Measurements from ENCODE around the gene CFAP61.

CFAP61 gene

DNA sequence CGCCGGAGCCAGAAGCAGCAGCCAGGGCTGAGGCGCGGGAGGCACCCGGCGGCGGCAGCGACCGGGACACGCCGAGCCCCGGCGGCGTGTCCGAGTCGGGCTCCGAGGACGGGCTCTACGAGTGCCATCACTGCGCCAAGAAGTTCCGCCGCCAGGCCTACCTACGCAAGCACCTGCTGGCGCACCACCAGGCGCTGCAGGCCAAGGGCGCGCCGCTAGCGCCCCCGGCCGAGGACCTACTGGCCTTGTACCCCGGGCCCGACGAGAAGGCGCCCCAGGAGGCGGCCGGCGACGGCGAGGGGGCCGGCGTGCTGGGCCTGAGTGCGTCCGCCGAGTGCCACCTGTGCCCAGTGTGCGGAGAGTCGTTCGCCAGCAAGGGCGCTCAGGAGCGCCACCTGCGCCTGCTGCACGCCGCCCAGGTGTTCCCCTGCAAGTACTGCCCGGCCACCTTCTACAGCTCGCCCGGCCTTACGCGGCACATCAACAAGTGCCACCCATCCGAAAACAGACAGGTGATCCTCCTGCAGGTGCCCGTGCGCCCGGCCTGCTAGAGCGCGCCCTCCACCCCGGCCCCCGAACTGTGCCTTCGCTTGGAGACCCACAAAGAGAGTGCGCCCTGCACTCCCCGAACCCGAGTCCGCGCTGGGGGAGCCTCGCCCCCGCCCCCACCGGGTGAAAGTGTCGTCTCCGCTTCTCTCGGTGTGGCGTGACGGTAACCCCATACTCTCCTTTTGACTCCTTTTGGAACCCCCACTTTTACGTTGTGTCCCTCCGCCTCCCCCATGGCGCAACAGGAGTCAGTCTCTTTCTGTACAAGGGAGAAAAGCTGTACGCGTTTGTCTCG, 317.1 kb downstream of the CFAP61 start:
- no peak for DNase-seq

DNA sequence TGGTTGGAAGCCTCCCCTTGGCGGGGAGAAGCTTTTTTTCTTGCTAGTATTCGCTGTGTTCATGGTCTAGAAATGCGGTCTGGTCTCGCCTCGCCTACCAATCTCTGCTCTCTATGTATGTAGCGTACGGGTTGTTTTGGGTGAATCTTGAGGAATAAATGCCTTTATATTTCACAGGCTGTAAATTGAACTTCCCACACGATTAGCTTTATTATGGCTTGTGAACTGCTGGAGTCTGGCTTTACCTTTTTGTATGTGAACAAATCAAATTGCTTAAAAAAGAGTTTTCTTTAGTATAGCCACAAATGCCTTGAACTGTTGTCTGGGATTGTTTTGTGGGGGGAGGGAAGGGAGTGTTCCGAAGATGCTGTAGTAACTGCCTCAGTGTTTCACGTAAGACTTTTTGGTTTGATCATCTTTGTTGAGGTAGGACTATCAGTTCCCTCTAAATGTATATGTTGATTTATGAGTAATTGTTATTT, 317.8 kb downstream of the CFAP61 start:
- DNase-seq: no peak

GRCh38 chr20:20371083-20371482, 318.8 kb downstream of the CFAP61 start:
- no peak for DNase-seq

GRCh38 chr20:20371681-20372080, 319.3 kb downstream of the CFAP61 start:
- no peak for DNase-seq

DNA sequence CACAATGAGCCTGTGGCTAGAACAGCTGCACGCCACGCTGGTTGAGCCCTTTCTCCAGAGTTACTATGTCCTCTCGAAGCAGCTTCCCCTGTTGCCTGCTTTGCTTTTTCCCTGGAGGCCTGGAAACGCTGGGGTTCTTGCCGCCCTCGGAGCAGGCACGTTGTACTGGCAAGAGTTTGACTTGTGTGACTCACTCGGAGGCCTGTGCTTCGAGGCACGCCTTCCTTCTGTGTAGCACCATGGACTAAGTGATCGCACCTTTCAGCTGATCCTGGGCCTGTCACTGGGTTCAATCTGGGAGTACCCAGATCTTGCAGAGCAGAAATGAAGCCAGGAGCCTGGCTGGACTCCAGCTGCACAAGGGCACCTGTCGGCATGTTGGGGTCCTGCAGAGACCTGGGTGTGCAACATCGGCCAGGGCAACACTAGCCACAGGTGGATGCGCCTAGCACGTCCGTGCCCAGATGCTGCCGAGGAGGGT, 320.8 kb downstream of the CFAP61 start:
- DNase-seq: no peak

- DNase-seq: no peak
Measured at GRCh38 chr20:20375862-20376261, 323.5 kb downstream of the CFAP61 start.

DNA sequence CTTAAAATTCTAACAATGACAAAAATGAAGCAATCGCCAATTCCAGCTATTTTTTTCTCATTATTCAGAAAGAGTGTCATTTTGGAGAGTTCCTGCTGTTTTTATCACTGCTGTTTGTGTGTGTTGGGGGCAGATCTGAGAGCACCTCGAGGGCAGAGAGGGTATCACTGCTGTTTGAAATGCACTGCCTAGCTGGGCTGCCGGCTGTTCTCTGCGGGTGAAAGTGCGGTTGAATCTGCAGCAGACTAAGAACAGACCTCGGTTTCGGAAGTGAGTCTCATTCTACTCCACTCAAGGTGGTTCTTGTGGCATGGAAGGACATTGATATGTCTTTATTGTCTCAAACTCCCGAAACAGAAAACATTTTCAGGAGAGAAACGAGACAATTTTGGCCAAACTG, 333.9 kb downstream of the CFAP61 start:
- DNase-seq: no peak

DNA sequence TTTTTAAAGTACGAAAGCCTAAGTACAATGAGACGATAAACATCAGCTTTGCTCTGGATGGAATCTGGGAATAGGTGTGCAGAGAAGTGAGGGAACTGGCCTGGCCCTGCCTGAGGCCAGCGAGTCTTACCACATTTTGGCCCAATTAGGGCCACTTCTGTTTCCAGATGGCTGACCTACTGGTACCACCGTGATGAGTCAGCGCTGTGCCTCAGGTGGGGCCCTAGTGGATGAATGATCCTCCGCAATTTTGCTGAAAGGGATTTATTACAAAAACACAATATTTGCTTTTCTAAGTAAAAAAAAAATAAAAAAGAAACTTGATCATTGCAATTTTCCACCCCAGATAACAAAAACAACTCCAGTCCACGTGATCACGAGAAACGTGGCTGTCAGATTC, 338.1 kb downstream of the CFAP61 start:
- DNase-seq: no peak

GRCh38 chr20:20391115-20391514, 338.8 kb downstream of the CFAP61 start:
- DNase-seq: no peak

DNA sequence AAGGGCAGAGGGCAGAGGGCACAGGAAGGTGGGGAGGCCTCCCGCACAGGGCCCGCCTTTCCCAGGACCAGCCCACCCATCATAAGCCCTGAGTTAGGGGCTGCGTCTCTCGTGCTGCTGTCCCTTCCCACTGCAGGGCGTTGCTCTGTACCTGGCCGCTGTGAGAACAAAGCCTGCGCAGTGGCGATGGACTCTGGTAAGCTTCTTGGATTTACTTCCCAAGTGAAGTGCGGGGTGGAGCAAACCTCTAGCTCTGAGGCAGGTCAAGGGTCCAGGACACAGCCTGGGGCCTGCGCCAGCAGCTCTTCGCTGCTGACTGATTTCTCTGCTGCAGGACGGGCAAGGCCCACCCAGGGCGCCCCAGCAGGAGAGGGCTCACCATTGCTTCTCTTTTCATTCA, 339.4 kb downstream of the CFAP61 start:
- no peak for DNase-seq

GRCh38 chr20:20393207-20394120, 341.1 kb downstream of the CFAP61 start:
- no peak for DNase-seq

GRCh38 chr20:20395087-20395486, 342.8 kb downstream of the CFAP61 start:
- DNase-seq: no peak

DNA sequence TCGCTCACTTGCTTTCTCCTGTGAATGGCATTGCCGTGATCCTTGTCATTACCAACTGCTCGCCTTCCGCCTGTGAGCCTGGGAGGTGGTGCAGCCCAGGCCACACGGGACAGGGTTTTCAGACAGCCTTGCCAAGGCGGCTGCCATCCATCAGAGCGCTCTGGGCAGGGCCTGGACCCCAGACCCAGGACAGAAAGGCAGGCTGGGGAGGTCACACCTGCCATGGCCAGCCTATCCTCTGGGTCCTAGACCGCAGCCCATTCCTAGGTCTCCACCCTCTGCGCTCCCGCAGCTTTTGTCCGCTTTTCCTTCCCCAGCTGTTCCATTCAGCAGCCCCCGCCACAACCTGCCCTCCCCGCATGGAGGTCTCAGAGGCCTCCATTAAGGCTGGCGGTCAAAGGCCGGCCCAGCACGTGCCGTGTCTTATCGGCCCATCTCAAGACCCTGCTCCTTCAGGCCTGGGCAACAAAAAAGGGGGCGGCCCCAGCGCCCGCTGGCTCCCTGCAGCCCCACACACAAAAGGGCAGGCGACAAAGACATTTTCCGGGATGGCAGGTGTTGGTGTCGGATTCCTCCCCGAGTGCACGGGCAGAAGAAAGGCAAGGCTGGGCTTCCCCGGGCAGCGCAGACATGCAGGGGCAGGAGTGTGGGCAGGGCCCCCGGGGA, 343.7 kb downstream of the CFAP61 start:
- DNase-seq: no peak

- no peak for DNase-seq
Measured at GRCh38 chr20:20396794-20397193, 344.5 kb downstream of the CFAP61 start.

DNA sequence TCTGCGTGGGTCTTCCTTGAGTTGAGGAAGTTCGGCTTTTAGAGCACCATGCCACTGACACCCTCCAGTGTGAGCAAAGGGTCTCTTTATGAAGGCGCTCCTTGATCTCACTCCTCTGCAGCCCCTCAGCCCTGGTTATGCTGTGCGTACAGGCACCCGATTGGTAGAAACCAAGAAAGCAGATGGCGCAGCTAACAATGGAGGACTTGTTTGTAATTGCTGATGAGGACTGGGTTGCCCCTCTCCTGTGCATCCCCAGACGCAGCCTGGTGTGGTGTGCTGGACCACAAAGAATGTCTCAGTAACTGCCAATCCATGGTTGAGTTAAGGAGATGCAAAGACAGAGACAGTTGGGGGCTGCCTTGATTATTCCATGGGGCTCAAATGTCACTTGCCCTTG, 345.8 kb downstream of the CFAP61 start:
- DNase-seq: no peak

DNA sequence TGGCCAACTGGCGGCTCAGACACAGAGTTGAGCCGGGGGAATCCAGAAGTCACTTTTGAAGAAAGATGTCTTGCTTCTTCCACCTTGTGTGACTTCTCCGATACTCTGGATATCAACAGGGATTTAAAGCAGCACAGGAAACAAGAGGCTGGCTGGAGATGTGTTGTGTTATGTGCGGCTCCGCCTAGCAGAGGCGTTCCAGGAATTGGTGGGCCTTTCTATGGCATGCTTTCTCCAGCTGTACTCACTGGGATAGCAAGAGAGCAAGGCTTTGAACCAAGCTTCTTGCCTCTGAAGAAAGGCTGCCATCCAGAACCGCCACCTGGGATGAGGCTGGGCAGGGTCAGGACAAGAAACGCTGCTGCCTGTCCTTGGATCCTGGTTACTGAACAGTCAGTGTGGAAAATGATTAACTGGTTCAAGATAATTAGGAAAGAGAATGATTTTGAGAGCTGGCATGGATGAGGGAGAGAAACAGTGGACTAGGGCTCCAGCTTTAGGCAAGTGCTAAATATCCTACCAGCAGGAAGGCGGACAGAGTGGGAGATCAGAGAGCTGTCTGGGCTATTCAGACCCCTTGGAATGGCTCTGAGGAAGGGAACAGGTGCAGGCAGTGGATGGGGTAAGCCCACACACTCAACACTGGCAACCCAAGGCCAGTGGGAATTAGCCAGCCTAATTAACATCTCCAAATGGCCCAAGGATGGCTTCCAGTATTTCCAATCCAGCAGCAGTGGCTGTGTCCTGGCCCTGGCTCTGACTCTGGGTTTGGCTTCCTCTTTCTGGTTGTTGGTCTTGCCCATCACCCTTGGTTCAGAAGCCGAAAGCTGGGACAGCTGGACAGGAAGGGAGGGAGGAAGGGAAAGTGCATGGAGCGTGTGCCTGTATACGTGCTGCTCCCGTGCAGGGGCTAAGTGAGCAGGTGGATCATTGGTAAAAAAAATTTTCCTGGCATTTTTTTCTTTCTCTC, 347.5 kb downstream of the CFAP61 start:
- DNase-seq: no peak

DNA sequence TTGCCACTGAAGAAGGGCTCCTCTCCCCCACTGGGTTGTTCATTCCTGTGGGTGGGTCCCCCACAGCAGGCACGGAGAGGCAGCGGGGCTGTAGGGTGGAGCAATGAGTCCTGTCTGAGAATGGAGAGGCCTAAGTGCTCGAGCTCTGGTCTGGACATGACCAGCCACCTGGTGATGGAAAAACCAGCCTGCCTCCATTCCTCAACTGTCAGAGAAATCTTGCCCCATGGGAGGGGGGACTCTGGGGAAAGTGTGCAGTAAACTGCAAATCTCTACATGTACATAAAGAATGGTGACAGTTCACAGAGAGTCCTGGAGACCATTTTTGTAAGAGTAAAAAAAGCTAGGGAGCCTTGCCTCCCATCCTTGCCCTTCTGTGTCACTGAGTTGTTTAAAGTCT, 349.7 kb downstream of the CFAP61 start:
- no peak for DNase-seq

GRCh38 chr20:20404633-20405032, 352.3 kb downstream of the CFAP61 start:
- no peak for DNase-seq

DNA sequence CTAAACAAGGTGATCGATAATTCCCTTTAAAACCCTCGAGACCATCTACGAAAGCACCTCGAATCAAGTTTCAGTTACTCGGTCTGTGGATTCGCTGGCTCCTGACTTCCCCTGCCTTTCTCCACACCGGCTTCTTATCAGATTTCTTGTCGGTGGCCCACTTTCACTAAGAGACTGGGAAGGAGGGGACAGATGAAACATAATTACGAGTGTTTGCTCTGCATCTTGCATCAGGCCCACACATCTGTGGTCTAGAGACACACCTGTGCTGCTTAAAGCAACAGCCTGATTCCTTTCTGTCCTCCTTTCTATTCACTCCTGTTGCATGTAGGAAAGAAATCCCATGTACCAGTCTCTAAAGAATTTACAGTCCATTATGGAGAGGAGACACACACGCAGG, 353.3 kb downstream of the CFAP61 start:
- DNase-seq: no peak

GRCh38 chr20:20406306-20406705, 354.0 kb downstream of the CFAP61 start:
- no peak for DNase-seq

DNA sequence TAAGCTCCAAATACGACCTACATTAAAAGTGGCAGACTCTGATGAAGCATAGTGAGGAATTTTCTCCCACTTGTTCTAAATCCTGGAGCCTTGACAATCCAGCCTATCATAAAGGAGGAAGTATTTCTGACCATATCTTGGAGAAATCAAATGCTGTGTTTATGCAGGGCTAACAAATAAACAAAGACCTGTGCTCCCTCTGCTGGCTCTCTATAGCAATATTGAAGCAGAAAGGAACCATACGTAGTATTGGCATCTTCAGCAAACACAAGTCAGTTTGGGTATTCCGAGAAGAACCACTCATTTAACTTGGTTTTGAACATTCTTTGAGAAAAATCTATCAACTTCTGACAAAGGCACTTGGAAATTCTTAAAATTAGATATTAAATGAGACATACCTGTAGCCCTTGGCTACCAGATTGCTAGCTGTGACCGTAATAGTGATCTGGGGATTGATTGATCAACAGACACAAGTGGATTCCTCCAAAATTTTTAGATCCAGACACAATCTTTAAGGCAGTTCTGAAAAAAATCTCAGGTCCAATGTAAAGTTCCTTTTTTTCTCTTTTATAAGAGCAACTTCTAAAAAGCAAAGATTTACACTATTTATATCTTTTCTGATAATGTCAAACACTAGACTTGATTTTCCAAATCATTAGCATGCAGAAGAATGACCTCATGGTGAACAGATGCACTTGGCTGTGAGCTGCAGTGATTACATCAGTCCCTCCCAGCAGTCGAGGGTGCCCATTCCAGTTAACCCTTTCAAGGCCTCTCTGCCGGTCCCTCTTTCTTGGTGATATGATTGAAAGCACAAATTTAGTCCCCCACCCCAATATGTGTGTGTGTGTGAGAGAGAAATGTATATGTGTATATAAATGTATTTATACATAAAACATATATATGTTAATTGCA, 355.8 kb downstream of the CFAP61 start:
- no peak for DNase-seq

Data from activated CD4-positive, CD25-positive, alpha-beta regulatory T cell treated with anti-CD3 and anti-CD28 coated beads, Interleukin-2, amount 50 U/mL, for 72 hours (primary cell).